ENCODE data around the gene GLRA1. TPM values are rescaled to one million over a fixed set of nuclear protein-coding genes. Genes with fewer than 3 reads are reported as not detected.

Gene GLRA1
- polyA plus RNA-seq, 3 donors = not detected

GRCh38 chr5:151947931-151948608 lies 23.4 kb upstream of the GLRA1 start:
- Mint-ChIP-seq H3K36me3 (no peaks in the 10 kb centered on the region), H3K9me3 (peaks cover 0 to 3% (median 0%) of the 10 kb centered on the region in 7 donors), H3K4me1 (no peaks in the 10 kb centered on the region), H3K4me3 (no peak overlapping the region), H3K27ac (no peak overlapping the region), H3K27me3 (ENCODE audit: low read depth in 3 of 3) (peaks cover 0 to 6% (median 2%) of the 10 kb centered on the region in 3 donors)
- no peak for DNase-seq
- H3K27me3 ChIP-seq (ENCODE audit: control insufficient read depth in 2 of 2, insufficient read depth in 2 of 2, low read length in 2 of 2) = no peaks in the 10 kb centered on the region
- no peaks in the 10 kb centered on the region for H3K79me2 ChIP-seq (ENCODE audit: insufficient read depth, low read length)
- no peaks in the 10 kb centered on the region for H3K9me3 ChIP-seq (replicated peaks in 1 of 2; ENCODE audit: control insufficient read depth in 1 of 2, insufficient read depth in 1 of 2, low read length in 2 of 2)
- H3K4me3 ChIP-seq (replicated peaks in 1 of 3; ENCODE audit: low read depth in 2 of 3, low read length in 3 of 3) = no peak overlapping the region
- no peak overlapping the region for H3K4me2 ChIP-seq (replicated peaks; ENCODE audit: extremely low read depth, low read length, poor library complexity, severe bottlenecking)
- no peaks in the 10 kb centered on the region for H3K36me3 ChIP-seq (replicated peaks in 1 of 2; ENCODE audit: control insufficient read depth in 1 of 2, insufficient read depth in 2 of 2, low read length in 2 of 2)
- H4K20me1 ChIP-seq (ENCODE audit: insufficient read depth, low read length) = no peaks in the 10 kb centered on the region
- no peaks in the 10 kb centered on the region for H3K4me1 ChIP-seq (ENCODE audit: control insufficient read depth in 1 of 2, insufficient read depth in 2 of 2, low read length in 2 of 2)
- no peak overlapping the region for H2AFZ ChIP-seq (ENCODE audit: insufficient read depth, low read depth, low read length, poor library complexity, severe bottlenecking)
- 78% methylated on average over 4 of the region's 5 CpGs for WGBS (ENCODE audit: insufficient coverage)
- intact Hi-C loops (cut with micrococcal nuclease) = no loop called here
- no peak for TF ChIP-seq CTCF (IDR thresholded peaks at IDR 0.05)
- no peak overlapping the region for H3K27ac ChIP-seq (ENCODE audit: low read depth in 1 of 2, low read length in 2 of 2)
- H3K9ac ChIP-seq (ENCODE audit: insufficient read depth, low read length, poor library complexity, severe bottlenecking) = no peak overlapping the region

- H3K4me3 ChIP-seq (replicated peaks in 1 of 3; ENCODE audit: low read depth in 2 of 3, low read length in 3 of 3) = no peak overlapping the region
Measured at GRCh38 chr5:151937851-151938250, 13.2 kb upstream of the GLRA1 start.

More at GRCh38 chr5:151937851-151938250, 13.2 kb upstream of the GLRA1 start:
- peaks cover 0 to 5% of the 10 kb centered on the region in 2 donors for H3K9me3 ChIP-seq (replicated peaks in 1 of 2; ENCODE audit: control insufficient read depth in 1 of 2, insufficient read depth in 1 of 2, low read length in 2 of 2)
- no peaks in the 10 kb centered on the region for H3K36me3 Mint-ChIP-seq
- H3K4me2 ChIP-seq (replicated peaks; ENCODE audit: extremely low read depth, low read length, poor library complexity, severe bottlenecking) = no peak overlapping the region
- no peak overlapping the region for H2AFZ ChIP-seq (ENCODE audit: insufficient read depth, low read depth, low read length, poor library complexity, severe bottlenecking)
- no peak overlapping the region for H3K27ac ChIP-seq (ENCODE audit: low read depth in 1 of 2, low read length in 2 of 2)
- intact Hi-C loops (cut with micrococcal nuclease) = no loop called here
- no peak overlapping the region for H3K9ac ChIP-seq (ENCODE audit: insufficient read depth, low read length, poor library complexity, severe bottlenecking)
- no peak overlapping the region for H3K27ac Mint-ChIP-seq
- TF ChIP-seq CTCF (IDR thresholded peaks at IDR 0.05) = no peak
- H3K79me2 ChIP-seq (ENCODE audit: insufficient read depth, low read length) = no peaks in the 10 kb centered on the region
- no peaks in the 10 kb centered on the region for H3K27me3 ChIP-seq (ENCODE audit: control insufficient read depth in 2 of 2, insufficient read depth in 2 of 2, low read length in 2 of 2)
- no peaks in the 10 kb centered on the region for H3K36me3 ChIP-seq (replicated peaks in 1 of 2; ENCODE audit: control insufficient read depth in 1 of 2, insufficient read depth in 2 of 2, low read length in 2 of 2)
- no peak overlapping the region for H3K4me3 Mint-ChIP-seq
- H3K27me3 Mint-ChIP-seq (ENCODE audit: low read depth in 3 of 3) = peaks cover 0 to 1% (median 0%) of the 10 kb centered on the region in 3 donors
- H3K4me1 Mint-ChIP-seq = no peaks in the 10 kb centered on the region
- no peaks in the 10 kb centered on the region for H4K20me1 ChIP-seq (ENCODE audit: insufficient read depth, low read length)
- no peaks in the 10 kb centered on the region for H3K4me1 ChIP-seq (ENCODE audit: control insufficient read depth in 1 of 2, insufficient read depth in 2 of 2, low read length in 2 of 2)
- H3K9me3 Mint-ChIP-seq = peaks cover 0 to 11% (median 3%) of the 10 kb centered on the region in 7 donors
- no peak for DNase-seq
